ENCODE data around the gene GRK3.
"Not testable (repeated sequence)": the region's sequence is repeated elsewhere in the genome, so short reads cannot be mapped to it uniquely, and the experiment has no call there.

- TF ChIP-seq CTCF (IDR thresholded peaks at IDR 0.05; ENCODE audit: insufficient read depth, low read length); SPI1 (IDR thresholded peaks at IDR 0.05; ENCODE audit: borderline replicate concordance, low read depth); POLR2AphosphoS5 (IDR thresholded peaks at IDR 0.05; ENCODE audit: low read depth): not testable (repeated sequence)
Observed at GRCh38 chr22:25552405-25552804, 12.1 kb upstream of the GRK3 start.
